Measurements from ENCODE around the gene TNFAIP8L2. TPM values are rescaled to one million over a fixed set of nuclear protein-coding genes. Genes with fewer than 3 reads are reported as not detected.

The TNFAIP8L2 gene
- total and polyA plus RNA-seq, 2 of the 8 experiments (the other 6 are each of a cell fraction or from before 2014, with no cell fraction given): not detected

GRCh38 chr1:151157067-151157531, 650 bp downstream of the TNFAIP8L2 start:
- ChIA-PET CTCF (ENCODE audit: partially characterized antibody) (interaction anchor here (0.5 to 11.8 kb wide), 27 partner anchors 9 to 819 kb away, joined by 3 to 285 read pairs (median 4); partner anchors contain the start of genes C1orf56, GABPB2, MINDY1 and PI4KB), POLR2A (ENCODE audit: partially characterized antibody) (interaction anchor here (0.6 to 2.0 kb wide), 6 partner anchors 8 to 59 kb away, joined by 3 to 6 read pairs (median 4); partner anchors contain the start of gene SEMA6C)
- Histone ChIP-seq H2BK20ac (ENCODE audit: low read length) (no peak overlapping the region), H3K9ac (replicated peaks in 1 of 4; ENCODE audit: extremely low read depth in 1 of 4, low read depth in 3 of 4, low read length in 3 of 4) (no peak overlapping the region), H3K4ac (replicated peaks; ENCODE audit: insufficient read length, low read depth, low read length) (no peak overlapping the region), H3K4me2 (ENCODE audit: insufficient read depth in 1 of 2, low read depth in 2 of 2, low read length in 2 of 2) (no peak overlapping the region), H3K14ac (ENCODE audit: insufficient read length) (no peak overlapping the region), H2BK5ac (ENCODE audit: low read depth, low read length) (no peak overlapping the region), H3K27ac (ENCODE audit: low read depth, low read length) (no peak overlapping the region), H3K79me1 (ENCODE audit: low read depth, low read length) (no peaks in the 10 kb centered on the region), H4K5ac (ENCODE audit: insufficient read length, low read depth, low read length) (no peak overlapping the region), H4K8ac (ENCODE audit: extremely low read depth, insufficient read depth, low read length) (no peak overlapping the region), H3K4me1 (replicated peaks in 1 of 4; ENCODE audit: control insufficient read depth in 3 of 4, insufficient read depth in 4 of 4, low read length in 3 of 4) (no peaks in the 10 kb centered on the region), H3K23me2 (ENCODE audit: low read depth, low read length) (no peaks in the 10 kb centered on the region), H2BK120ac (replicated peaks; ENCODE audit: low read depth, low read length) (no peak overlapping the region), H2BK12ac (ENCODE audit: low read depth, low read length) (no peak overlapping the region), H3K27me3 (replicated peaks in 1 of 4; ENCODE audit: control insufficient read depth in 3 of 4, extremely low read depth in 1 of 4, insufficient read depth in 3 of 4, low read length in 3 of 4) (no peaks in the 10 kb centered on the region), H2AK5ac (ENCODE audit: low read depth, low read length) (no peak overlapping the region), H2AFZ (ENCODE audit: low read length) (no peak overlapping the region), H4K20me1 (replicated peaks in 1 of 2; ENCODE audit: control insufficient read depth in 1 of 2, insufficient read depth in 2 of 2, low read length in 2 of 2) (no peaks in the 10 kb centered on the region), H3K23ac (ENCODE audit: insufficient read length) (no peak overlapping the region), H4K91ac (replicated peaks; ENCODE audit: insufficient read length, low read length) (no peak overlapping the region), H2BK15ac (ENCODE audit: low read length) (no peak overlapping the region), H3K56ac (replicated peaks; ENCODE audit: insufficient read length, low read depth, low read length) (no peak overlapping the region), H3K79me2 (ENCODE audit: control insufficient read depth in 1 of 2, insufficient read depth in 2 of 2, low read length in 2 of 2) (no peaks in the 10 kb centered on the region), H3K36me3 (ENCODE audit: control insufficient read depth in 2 of 4, insufficient read depth in 4 of 4, low read length in 3 of 4) (peaks cover 0 to 18% (median 6%) of the 10 kb centered on the region in 4 experiments; a peak in 4 of 8 replicates), H3K18ac (ENCODE audit: extremely low read depth, low read length) (no peak overlapping the region), H3K9me3 (ENCODE audit: insufficient read depth in 2 of 2, low read depth in 1 of 2, low read length in 1 of 2) (no peaks in the 10 kb centered on the region), H3K4me3 (ENCODE audit: extremely low read depth in 1 of 4, insufficient read depth in 2 of 4, low read depth in 3 of 4, low read length in 4 of 4) (no peak overlapping the region)
- DNase-seq (ENCODE audit: low read depth in 1 of 2, low spot score in 2 of 2) (no peak), FAIRE-seq (no peak)
- WGBS, 2 experiments (ENCODE audit: extremely low coverage in 1 of 2, insufficient coverage in 1 of 2, insufficient read length in 1 of 2, insufficient replicate concordance in 2 of 2, low coverage in 1 of 2, low lambda C conversion rate in 2 of 2, missing lambda C conversion rate in 1 of 2): 84% methylated on average over 6 of the region's 6 CpGs; no CpG with 5 or more reads in 1 of the 2 experiments
- TF ChIP-seq ATF3 (IDR thresholded peaks at IDR 0.05; ENCODE audit: insufficient read depth, low read depth, low read length) (no peak), SP2 (IDR thresholded peaks at IDR 0.05; ENCODE audit: low read length) (no peak), POLR2A (IDR thresholded peaks at IDR 0.05; ENCODE audit: control extremely low read depth in 1 of 2, low read depth in 2 of 2, low read length in 2 of 2) (no peak), CREB1 (IDR thresholded peaks at IDR 0.05) (no peak), ZNF274 (IDR thresholded peaks at IDR 0.05; ENCODE audit: borderline replicate concordance, extremely low read depth, low read length) (no peak), SIRT6 (IDR thresholded peaks at IDR 0.05; ENCODE audit: low read length) (no peak), CHD2 (IDR thresholded peaks at IDR 0.05; ENCODE audit: low read length) (no peak), HDAC6 (IDR thresholded peaks at IDR 0.05; ENCODE audit: low read depth, low read length) (no peak), MAX (IDR thresholded peaks at IDR 0.05) (no peak)
- TF ChIP-seq, protein P1, sequence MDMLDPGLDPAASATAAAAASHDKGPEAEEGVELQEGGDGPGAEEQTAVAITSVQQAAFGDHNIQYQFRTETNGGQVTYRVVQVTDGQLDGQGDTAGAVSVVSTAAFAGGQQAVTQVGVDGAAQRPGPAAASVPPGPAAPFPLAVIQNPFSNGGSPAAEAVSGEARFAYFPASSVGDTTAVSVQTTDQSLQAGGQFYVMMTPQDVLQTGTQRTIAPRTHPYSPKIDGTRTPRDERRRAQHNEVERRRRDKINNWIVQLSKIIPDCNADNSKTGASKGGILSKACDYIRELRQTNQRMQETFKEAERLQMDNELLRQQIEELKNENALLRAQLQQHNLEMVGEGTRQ (IDR thresholded peaks at IDR 0.05; ENCODE audit: low read length): no peak

All from H1 (cell line).